PC-3 (cell line): Measurements from ENCODE around the gene TMEM43. TPM values are rescaled to one million over a fixed set of nuclear protein-coding genes. Genes with fewer than 3 reads are reported as not detected.

Source experiments
- ATAC-seq: fragments of 200-7000 bp; cut with Tn5 transposase; 2 replicates; pipeline ENCODE4 v1.9.1; 2020; ENCODE audit warnings: mild to moderate bottlenecking, moderate library complexity
- BruUV-seq: library from RNA; stranded (reverse); fragments of 400-500 nt; replicated peaks from 2 replicates; lab custom pipeline; 2021; lab: Mats Ljungman, UMichigan
- CTCF ChIA-PET: fragments of 300-600 bp; sonication (Branson Sonifier 250); formaldehyde crosslinking; loops from one replicate; lab custom pipeline; 2022; ENCODE audit warnings: antibody characterized with exemption; lab: Charles Lee
- POLR2A ChIA-PET: fragments of 300-600 bp; sonication (Branson Sonifier 250); formaldehyde crosslinking; loops from one replicate; lab custom pipeline; 2022; ENCODE audit warnings: antibody characterized with exemption; ENCODE audit not compliant: unreplicated experiment; lab: Charles Lee
- DNase-seq: peaks from one replicate; pipeline ENCODE4 v3.0.0-alpha.2; 2015
- H2AFZ ChIP-seq: fragments of 300-600 bp; sonication (generic); 2 replicates; pipeline ENCODE4 v1.6.0; 2016; ENCODE audit warnings: antibody characterized with exemption, low read length
- H3F3A ChIP-seq: fragments of 300-600 bp; sonication (generic); one replicate; pipeline ENCODE4 v1.6.0; 2017; ENCODE audit warnings: antibody characterized with exemption, low read length, control low read depth, mild to moderate bottlenecking; ENCODE audit not compliant: unreplicated experiment
- H3K27ac ChIP-seq: fragments of 300-600 bp; sonication (generic); 2 replicates; pipeline ENCODE4 v1.5.1; 2016; ENCODE audit warnings: mild to moderate bottlenecking, low read length
- H3K27me3 ChIP-seq: fragments of 300-600 bp; sonication (generic); 2 replicates; pipeline ENCODE4 v1.6.1; 2016; ENCODE audit warnings: low read length, mixed read lengths
- H3K36me3 ChIP-seq: fragments of 300-600 bp; sonication (generic); 2 replicates; pipeline ENCODE4 v1.6.1; 2016; ENCODE audit warnings: low read depth, mixed run types, low read length, mixed read lengths
- H3K4me1 ChIP-seq: fragments of 300-600 bp; sonication (generic); 2 replicates; pipeline ENCODE4 v1.5.1; 2016; ENCODE audit warnings: low read length; ENCODE audit not compliant: insufficient read depth
- H3K4me2 ChIP-seq: fragments of 300-600 bp; sonication (generic); 2 replicates; pipeline ENCODE4 v1.6.0; 2016; ENCODE audit warnings: low read length
- H3K4me3 ChIP-seq: fragments of 300-600 bp; sonication (generic); 2 replicates; pipeline ENCODE4 v1.5.1; 2016; ENCODE audit warnings: mild to moderate bottlenecking, low read length, mixed read lengths
- H3K79me2 ChIP-seq: fragments of 300-600 bp; sonication (generic); 2 replicates; pipeline ENCODE4 v1.6.1; 2017; ENCODE audit warnings: low read length, mixed read lengths
- H3K9ac ChIP-seq: fragments of 300-600 bp; sonication (generic); 2 replicates; pipeline ENCODE4 v1.6.0; 2016; ENCODE audit warnings: mild to moderate bottlenecking, low read length
- H3K9me2 ChIP-seq: fragments of 300-600 bp; sonication (generic); replicated peaks from 2 replicates; pipeline ENCODE4 v1.6.1; 2016; ENCODE audit warnings: mixed run types, low read length, mixed read lengths
- H3K9me3 ChIP-seq: fragments of 300-600 bp; sonication (generic); 2 replicates; pipeline ENCODE4 v1.6.1; 2016; ENCODE audit warnings: low read length, mixed read lengths
- H4K20me1 ChIP-seq: fragments of 300-600 bp; sonication (generic); 2 replicates; pipeline ENCODE4 v1.6.1; 2016; ENCODE audit warnings: low read length, mixed read lengths
- EZH2 ChIP-seq: fragments of 300-600 bp; sonication (generic); IDR thresholded peaks from one replicate; pipeline ENCODE4 v1.6.1; 2017; ENCODE audit warnings: antibody characterized with exemption, mild to moderate bottlenecking, low read length; ENCODE audit not compliant: unreplicated experiment
- EZH2phosphoT487 ChIP-seq: fragments of 300-600 bp; sonication (generic); IDR thresholded peaks from 2 replicates; pipeline ENCODE4 v1.6.1; 2018; ENCODE audit warnings: mild to moderate bottlenecking, antibody characterized with exemption, low read length, borderline replicate concordance
- intact Hi-C: fragments of 100-400 bp; cut with micrococcal nuclease; formaldehyde crosslinking; loops from 2 replicates; pipeline ENCODE4 v1.9.0; 2023
- total RNA-seq: library from RNA; depleted of rRNA; stranded (reverse); fragments of >200 nt; gene quantifications from 2 replicates; pipeline ENCODE4 v1.2.3, GENCODE V29; 2014
- TF ChIP-seq, protein P1 (sequence below): fragments of 300-600 bp; sonication (generic); conservative IDR thresholded peaks from 2 replicates; pipeline ENCODE4 v1.5.1; 2017; ENCODE audit warnings: antibody characterized with exemption, low read depth, mild to moderate bottlenecking, low read length

TMEM43 gene
- total RNA-seq, 1 experiment from 2014 or later, result 83.1 TPM

DNA sequence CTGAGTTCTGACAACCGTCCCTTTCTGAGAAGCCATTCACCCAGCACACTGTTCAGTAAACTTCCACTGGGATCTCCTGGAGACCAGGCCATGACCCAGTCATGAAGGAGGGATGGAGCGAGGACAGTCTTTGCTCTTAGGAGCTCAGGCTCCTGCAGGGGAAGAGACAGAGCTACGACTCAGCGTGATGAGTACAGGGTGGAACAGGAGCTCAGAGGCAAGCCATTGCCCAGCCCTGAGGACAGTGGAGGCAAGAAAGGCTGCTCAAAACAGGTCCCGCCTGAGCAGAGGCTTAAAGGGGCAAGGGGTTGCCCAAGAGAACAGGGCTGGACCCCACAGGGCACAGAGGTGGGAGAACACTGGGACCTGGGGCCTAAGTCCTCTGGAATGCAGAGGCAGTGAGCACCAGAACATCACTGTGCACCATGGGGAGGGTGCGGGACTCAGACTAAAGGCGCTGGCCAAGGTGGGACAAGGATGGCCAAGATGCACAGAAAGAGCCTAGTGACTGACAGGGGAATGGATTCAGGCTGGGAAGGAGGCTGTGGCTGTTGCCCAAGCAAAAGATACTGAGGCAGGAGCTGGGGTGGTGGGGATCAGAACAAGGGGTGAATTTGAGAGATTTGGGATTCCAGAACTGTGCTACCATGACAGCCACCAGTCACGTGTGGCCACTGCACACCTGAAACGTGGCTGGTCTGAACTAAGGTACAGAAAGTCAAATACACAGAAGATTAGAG, 25.8 kb downstream of the TMEM43 start:
- Histone ChIP-seq H3F3A (no peaks in the 10 kb centered on the region), H3K9ac (no peak overlapping the region), H3K27me3 (no peaks in the 10 kb centered on the region), H3K4me1 (peaks cover 3% of the 10 kb centered on the region), H3K9me2 (no peaks in the 10 kb centered on the region), H2AFZ (no peak overlapping the region), H3K27ac (no peak overlapping the region), H3K4me3 (no peak overlapping the region), H3K79me2 (no peaks in the 10 kb centered on the region), H3K36me3 (peaks cover 5% of the 10 kb centered on the region; the same call in 1 of the 2 replicates), H4K20me1 (no peaks in the 10 kb centered on the region), H3K9me3 (no peaks in the 10 kb centered on the region), H3K4me2 (no peak overlapping the region)
- no TSS peak for BruUV-seq
- CTCF ChIA-PET, result no interaction called here
- POLR2A ChIA-PET, result no interaction called here
- ATAC-seq (no peak), DNase-seq (no peak)
- TF ChIP-seq EZH2phosphoT487 (no peak), EZH2 (no peak)
- TF ChIP-seq, protein P1, sequence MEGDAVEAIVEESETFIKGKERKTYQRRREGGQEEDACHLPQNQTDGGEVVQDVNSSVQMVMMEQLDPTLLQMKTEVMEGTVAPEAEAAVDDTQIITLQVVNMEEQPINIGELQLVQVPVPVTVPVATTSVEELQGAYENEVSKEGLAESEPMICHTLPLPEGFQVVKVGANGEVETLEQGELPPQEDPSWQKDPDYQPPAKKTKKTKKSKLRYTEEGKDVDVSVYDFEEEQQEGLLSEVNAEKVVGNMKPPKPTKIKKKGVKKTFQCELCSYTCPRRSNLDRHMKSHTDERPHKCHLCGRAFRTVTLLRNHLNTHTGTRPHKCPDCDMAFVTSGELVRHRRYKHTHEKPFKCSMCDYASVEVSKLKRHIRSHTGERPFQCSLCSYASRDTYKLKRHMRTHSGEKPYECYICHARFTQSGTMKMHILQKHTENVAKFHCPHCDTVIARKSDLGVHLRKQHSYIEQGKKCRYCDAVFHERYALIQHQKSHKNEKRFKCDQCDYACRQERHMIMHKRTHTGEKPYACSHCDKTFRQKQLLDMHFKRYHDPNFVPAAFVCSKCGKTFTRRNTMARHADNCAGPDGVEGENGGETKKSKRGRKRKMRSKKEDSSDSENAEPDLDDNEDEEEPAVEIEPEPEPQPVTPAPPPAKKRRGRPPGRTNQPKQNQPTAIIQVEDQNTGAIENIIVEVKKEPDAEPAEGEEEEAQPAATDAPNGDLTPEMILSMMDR, result no peak
- intact Hi-C loops, result no loop called here

DNA sequence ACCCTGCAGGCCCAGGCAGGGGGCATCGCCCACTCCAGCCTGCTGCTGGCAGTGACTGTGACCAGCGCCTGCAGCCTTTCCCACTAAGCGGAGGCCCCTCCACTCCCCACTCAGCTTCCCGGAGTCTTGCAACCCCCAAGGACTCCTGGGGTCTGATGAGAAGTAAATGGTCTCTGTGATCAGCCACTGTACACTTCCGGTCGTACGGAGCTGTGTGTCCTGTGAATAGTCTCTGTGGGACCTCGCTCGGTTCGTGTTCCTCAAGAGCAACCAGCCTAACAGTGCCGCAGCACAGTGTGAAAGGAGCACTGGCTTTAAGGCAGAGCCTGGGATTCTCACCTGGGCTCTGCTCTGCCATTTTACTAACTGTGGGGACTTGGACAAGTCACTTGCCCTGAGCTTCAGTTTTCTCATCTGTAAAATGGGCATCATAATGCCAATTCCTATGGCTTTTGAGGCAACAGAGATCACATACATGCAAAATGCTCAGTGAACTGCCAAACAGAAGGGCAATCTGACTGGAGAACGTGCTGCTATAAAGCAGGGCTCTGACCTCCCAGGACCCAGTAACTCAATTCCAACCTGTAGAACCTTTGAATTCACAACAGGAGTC, 26.7 kb downstream of the TMEM43 start:
- H3K9ac ChIP-seq, result no peak overlapping the region
- H3F3A ChIP-seq, result no peaks in the 10 kb centered on the region
- no peaks in the 10 kb centered on the region for H3K9me3 ChIP-seq
- no peaks in the 10 kb centered on the region for H3K4me1 ChIP-seq
- H3K9me2 ChIP-seq, result no peaks in the 10 kb centered on the region
- BruUV-seq, result no TSS peak
- H3K27me3 ChIP-seq, result no peaks in the 10 kb centered on the region
- H2AFZ ChIP-seq, result no peak overlapping the region
- no peaks in the 10 kb centered on the region for H3K79me2 ChIP-seq
- peaks cover 5% of the 10 kb centered on the region; the same call in 1 of the 2 replicates for H3K36me3 ChIP-seq
- ATAC-seq, result no peak
- H3K27ac ChIP-seq, result no peak overlapping the region
- H3K4me3 ChIP-seq, result no peak overlapping the region
- no peak for DNase-seq
- no peaks in the 10 kb centered on the region for H4K20me1 ChIP-seq
- POLR2A ChIA-PET, result no interaction called here
- CTCF ChIA-PET, result no interaction called here
- TF ChIP-seq EZH2phosphoT487 (no peak), EZH2 (no peak)
- TF ChIP-seq, protein P1, result no peak
- no peak overlapping the region for H3K4me2 ChIP-seq
- intact Hi-C loops, result no loop called here
